Stimulated activated CD4-positive, alpha-beta T cell treated with anti-CD3 and anti-CD28 coated beads, Interleukin-12 subunit alpha, Interleukin-12 subunit beta, amount 100 ng/mL, for 48 hours (primary cell): ENCODE data around the gene ERFL.
A peak's percentile ranks its signal among the peaks of the same experiment; 100 is the strongest.
"Not testable (repeated sequence)": the region's sequence is repeated elsewhere in the genome, so short reads cannot be mapped to it uniquely, and the experiment has no call there.

ENCODE experiments used
- DNase-seq, 3 donors: peaks; one replicate each; pipeline ENCODE4 v3.0.0-alpha.2; 2020; ENCODE audit warnings: low read depth in 2 of 3, low spot score in 1 of 3

The ERFL gene

GRCh38 chr19:41944336-41944735 is 16.1 kb upstream of the ERFL start:
- no peak for DNase-seq

DNA sequence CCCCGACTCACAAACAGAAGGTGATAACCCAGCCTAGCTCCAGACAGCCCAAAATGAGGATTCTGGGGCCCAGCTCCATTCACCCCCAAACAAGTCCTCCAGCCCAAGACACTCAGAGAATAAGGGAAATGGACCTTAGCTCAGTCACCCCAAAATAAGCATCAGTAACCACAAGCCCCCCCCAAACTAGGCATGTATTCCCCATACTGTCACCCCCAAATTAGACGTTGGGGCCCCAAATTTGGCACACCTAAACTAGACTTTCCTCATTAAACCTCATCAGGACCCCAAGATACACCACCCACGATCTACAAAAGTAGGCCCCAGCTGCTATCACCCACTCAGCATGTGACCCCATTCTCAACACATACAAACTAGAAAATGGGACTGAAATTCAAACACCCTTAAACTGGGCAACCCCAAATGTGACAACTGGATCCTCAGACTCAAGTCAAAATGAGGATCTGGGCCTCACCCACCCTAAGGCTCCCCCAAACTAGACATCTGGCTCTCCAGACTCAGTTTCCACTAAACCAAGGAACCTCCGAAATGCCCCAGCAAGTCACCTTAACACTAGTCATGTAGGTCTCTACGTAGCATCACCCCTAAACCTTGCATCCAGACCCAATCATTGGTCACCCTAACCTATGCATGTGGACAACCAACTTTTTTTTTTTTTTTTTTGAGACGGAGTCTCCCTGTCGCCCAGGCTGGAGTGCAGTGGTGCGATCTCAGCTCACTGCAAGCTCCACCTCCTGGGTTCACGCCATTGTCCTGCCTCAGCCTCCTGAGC is 13.4 kb upstream of the ERFL start:
- DNase-seq, result no peak

DNA sequence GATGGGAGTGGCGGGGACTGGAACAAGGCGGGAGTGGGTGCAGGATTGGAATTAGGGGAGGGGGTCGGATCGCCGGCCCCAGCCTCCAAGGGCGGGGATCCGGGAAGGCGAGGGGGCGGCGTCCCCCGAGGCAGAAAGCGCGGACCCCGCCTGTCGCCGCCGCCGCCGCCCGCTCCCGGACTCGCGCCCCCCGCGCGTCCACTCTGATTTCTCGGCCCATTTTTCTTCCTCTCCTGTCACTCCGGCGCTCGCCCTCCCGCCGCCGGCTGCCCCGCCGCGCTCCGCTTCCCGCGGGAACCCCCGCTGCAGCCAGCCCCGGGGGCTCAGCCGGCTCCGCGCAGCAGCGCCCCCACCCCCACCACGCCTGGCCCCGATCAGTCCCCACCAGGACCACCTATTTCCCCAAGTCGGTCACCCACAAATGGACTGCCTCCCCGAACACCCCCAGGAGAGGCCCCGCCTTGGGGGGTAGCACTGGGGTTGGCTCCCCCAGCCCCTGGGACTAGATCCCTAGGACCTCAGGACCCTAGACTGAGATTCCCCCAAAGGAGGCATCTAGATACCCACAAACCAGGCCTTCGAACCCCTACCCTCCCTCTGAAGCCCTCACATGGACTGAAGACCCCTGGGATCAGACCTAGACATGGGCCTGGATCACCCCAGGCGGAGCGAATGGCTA is 12.6 kb upstream of the ERFL start:
- DNase-seq, result no peak

- DNase-seq, result no peak
Observed at GRCh38 chr19:41939861-41940730, 11.8 kb upstream of the ERFL start.

GRCh38 chr19:41939209-41939608 is 11.0 kb upstream of the ERFL start:
- not testable (repeated sequence) for DNase-seq

- DNase-seq, result no peak
Observed at GRCh38 chr19:41937525-41938468, 9.5 kb upstream of the ERFL start.

- DNase-seq, result no peak
Observed at GRCh38 chr19:41936961-41937360, 8.7 kb upstream of the ERFL start.

DNA sequence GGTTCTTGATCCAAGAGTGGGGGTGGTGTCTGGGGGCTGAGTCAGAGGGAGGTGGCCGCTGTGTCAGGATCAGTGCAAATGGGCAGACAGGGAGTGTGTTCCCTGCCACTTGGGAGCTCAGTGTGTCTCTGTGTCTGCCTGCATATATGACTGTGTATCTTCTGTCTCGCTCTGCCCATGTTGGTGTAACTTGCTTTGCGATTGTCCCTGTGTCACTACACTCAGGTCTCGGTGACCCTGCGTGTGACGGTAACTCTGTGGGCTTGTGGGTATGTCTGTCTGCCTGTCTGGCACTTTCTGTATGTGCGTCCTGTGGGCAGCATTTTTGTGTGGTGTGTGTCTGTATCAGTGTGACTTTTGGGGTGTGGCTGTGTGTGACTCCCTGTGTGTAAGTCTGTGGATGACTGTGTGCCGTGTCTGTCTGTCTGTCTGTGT is 8.2 kb upstream of the ERFL start:
- no peak for DNase-seq

- DNase-seq, result no peak
Observed at GRCh38 chr19:41935760-41936415, 7.6 kb upstream of the ERFL start.

DNA sequence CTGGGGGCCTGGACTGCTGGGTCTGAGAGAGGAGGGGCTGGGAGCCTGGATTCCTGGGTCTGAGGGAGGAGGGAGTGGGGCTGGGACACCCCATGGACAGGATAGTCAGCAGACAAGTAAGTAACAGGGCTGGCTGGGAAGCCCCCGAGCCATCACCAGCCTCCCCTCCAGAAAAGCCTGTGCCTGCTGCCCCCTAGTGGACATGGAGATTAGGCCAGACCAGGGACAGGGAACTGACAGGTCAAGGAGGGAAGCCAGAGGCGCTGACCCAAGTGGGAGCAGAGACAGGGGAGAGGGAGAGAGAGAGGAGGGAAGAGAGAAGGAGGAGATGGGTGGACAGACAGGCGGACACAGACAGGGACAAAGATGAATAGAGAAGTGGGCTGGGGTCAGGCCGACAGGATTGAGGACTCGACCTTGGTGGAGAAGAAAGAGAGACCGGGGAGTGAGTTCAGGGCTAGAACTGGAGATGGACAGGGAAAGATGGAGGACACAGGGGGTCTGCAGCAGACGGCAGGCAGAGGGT is 6.7 kb upstream of the ERFL start:
- DNase-seq, result peak; percentile 53 to 89 (median 70)

DNA sequence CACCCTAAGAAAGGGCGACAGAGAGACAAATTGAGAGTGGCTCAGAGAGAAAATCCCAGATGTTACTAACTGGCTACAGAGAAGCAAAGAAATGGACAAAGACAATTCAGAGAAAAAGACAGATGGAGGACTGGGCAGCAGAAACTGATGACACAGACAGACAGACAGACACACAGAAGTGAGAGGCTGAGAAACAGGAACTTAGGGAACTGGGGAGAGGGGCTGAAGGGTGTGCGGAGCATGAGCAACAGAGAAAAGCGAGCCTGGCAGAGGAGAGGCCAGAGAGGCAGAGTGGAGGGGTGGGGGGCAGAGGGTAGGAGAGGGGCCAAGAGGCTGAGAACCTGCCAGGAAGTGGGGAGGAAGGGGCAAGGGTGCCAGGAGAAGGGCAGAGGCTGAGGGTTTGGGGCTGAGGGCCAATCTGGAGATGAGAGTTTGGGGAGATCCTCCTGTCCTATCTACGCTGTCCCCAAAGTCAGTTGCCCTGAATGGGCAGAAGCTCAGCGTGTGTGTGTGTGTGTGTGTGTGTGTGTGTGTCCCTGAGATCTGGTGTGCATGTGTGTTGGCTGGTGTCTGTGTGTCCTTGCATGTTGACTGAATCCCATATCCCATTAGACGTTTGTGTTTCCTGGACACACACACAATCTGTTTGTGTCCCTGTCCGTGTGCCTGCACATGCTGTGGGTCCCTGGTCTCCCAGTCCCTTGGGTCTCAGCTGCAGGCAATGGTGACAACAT is 5.6 kb upstream of the ERFL start:
- DNase-seq, result no peak

- DNase-seq, result no peak
Observed at GRCh38 chr19:41932720-41933332, 4.6 kb upstream of the ERFL start.

DNA sequence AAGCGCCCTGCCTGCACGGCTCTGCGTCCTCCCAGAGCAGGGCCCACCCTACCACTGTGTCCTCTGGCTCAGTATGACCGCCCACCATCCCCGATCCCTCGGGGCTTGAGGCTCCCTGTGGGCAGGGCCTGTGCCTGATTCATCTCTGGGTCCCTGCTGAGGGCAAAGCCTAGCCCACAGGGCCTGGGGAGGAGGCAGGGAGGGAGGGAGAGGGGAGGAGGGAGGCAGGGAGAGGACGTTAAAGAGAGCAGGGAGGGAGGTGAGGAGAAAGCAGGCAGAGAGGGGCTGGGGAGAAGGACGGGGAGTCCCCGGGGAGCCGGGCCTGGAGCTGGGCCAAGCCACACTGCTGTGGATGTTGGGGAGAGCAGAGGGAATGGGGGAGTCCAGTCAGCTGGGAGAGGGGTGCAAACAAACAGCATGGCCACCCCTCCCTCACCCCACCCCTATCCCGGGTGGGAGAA is 4.0 kb upstream of the ERFL start:
- no peak for DNase-seq

DNA sequence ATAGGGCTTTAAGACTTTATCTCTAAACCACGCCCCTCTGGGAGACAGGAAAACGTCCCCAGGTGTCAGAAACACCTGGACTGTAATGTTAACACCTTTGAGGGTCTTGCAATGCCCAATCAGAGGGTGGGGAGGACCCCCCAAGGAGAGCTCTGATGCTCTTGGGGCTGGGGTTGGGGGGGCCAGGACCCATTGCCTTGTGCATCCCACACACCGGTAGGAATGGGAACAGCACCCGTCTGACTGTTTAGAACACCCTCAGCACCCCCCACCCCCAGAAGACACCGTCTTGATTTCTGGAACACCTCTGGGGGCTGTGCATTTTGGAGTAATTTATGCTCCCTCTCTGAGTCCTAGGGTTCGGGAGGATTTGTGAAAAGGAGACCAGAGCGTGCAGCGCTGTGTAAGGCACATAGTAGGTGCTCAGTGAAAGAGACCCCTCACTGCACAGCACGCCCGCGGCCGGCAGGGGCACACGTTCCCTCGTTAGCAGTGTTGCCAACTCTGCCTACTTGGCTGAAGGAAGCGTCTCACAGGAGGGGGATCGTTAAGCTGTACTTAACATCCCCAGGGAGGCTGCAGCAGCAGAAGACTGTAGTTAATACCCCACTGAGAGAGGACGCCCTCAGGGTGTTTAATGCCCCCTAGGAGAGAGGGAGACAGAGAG is 2.8 kb upstream of the ERFL start:
- no peak for DNase-seq

- DNase-seq, result no peak
Observed at GRCh38 chr19:41930322-41930722, 2.1 kb upstream of the ERFL start.

DNA sequence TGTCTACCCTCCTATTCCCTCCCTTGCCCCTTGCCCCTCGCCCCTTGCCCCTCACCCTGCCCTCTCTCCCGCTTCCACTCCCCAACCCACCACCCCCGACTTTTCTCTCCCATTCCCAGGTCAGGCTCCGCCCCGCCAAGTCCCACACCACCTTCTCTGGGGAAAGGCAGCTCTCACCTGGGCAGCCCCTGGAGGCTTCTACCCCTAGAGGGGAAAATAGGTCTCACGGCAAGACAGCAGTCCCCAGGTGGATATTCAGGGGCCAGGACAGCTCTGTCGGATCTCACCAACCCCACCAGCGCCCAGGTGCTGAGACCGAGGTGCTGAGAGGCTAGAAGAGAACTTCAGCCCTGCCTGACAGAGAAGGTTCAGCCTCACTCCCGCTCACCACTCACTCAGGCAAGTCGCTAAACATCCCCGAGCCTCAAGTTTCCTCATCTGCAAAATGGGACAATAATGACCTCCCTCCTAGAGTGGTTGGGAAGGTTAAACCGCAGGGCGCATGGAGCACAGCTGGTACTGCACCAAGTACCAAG is 1.4 kb upstream of the ERFL start:
- DNase-seq, result no peak

DNA sequence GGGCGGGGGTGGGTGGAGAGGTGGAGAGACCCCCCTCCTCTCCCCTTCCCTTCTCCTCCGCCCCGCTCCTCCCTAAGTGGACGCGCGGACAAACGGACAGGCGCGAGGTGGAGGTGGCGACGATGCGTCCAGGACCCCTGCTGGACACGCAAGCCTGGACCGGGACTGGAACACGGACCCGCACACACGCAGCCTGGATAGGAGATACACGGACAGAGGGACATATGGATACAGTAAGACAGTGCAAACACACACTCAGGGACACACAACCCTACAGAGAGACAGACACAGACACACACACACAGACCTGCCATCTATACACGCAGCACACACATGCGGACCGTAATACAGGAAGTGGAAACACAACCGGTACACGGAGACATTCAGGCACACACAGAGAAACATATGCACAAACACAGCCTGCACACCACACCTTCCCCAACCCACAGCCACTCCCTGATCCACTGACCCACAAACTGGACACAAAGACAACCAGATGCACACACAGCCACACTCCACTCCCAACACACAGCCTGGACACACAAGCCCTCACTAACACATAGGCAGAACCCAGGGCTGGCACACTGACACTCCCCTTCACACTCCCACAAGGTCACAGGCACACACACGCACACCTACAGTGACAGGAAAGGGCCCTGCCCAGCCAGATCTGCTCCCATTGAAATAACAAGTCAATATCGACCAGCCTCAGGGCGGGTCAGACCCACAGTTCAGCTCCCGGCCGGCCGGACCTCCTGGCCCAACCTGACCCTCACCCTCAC is 696 bp upstream of the ERFL start:
- no peak for DNase-seq
